B cell (primary cell): Measurements from ENCODE around the gene CLDN11. TPM values are rescaled to one million over a fixed set of nuclear protein-coding genes. Genes with fewer than 3 reads are reported as not detected.

Experiments
- ATAC-seq: fragments of 200-7000 bp; cut with Tn5 transposase; one replicate; pipeline ENCODE4 v1.10.0; 2021; ENCODE audit warnings: low read depth, mild to moderate bottlenecking, moderate number of reproducible peaks, moderate library complexity
- CTCF ChIA-PET: fragments of 350-600 bp; sonication (Branson Sonifier 250); formaldehyde crosslinking; loops from one replicate; lab custom pipeline; 2021; ENCODE audit warnings: antibody characterized with exemption, inconsistent platforms; lab: Charles Lee
- POLR2A ChIA-PET: fragments of 350-600 bp; sonication (Branson Sonifier 250); formaldehyde crosslinking; loops from one replicate; lab custom pipeline; 2021; ENCODE audit warnings: antibody characterized with exemption; lab: Charles Lee
- DNase-seq: peaks from one replicate; pipeline ENCODE4 v3.0.0; 2013
- H2AFZ ChIP-seq: 2 replicates; pipeline ENCODE4 v1.6.1; 2012; ENCODE audit warnings: mild to moderate bottlenecking, low read depth, low read length; ENCODE audit not compliant: insufficient read depth, poor library complexity, severe bottlenecking
- H3K27ac ChIP-seq, 2 donors: 1 replicate in 1 of 2; 2 replicates in 1 of 2; pipeline ENCODE4 v1.5.1; 2012 to 2013; ENCODE audit warnings: low read length in 2 of 2, mild to moderate bottlenecking in 2 of 2, moderate library complexity in 1 of 2
- H3K27me3 ChIP-seq, 4 experiments: fragments of 200-600 bp in 1 of 4; sonication (generic) in 1 of 4; replicated peaks in 1 of 4; 1 replicate in 2 of 4; 2 replicates in 2 of 4; pipeline versions ENCODE4 v1.6.1 to v1.7.0; 2013 to 2016; ENCODE audit warnings: low read length in 3 of 4, mild to moderate bottlenecking in 2 of 4, mixed read lengths in 1 of 4, moderate library complexity in 1 of 4; ENCODE audit not compliant: insufficient read depth in 4 of 4, control insufficient read depth in 3 of 4; ENCODE audit errors: control extremely low read depth in 1 of 4
- H3K36me3 ChIP-seq, 2 experiments: replicated peaks in 1 of 2; 1 replicate in 1 of 2; 2 replicates in 1 of 2; pipeline versions ENCODE4 v1.6.1 to v1.7.1; 2013; ENCODE audit warnings: low read length in 1 of 2; ENCODE audit not compliant: insufficient read depth in 2 of 2, control insufficient read depth in 1 of 2; ENCODE audit errors: control extremely low read depth in 1 of 2, extremely low read depth in 1 of 2
- H3K4me1 ChIP-seq, 2 donors: fragments of 200-600 bp in 1 of 2; sonication (generic) in 1 of 2; 1 replicate in 1 of 2; 2 replicates in 1 of 2; pipeline versions ENCODE4 v1.5.1 to v1.6.1; 2013 to 2017; ENCODE audit warnings: low read length in 2 of 2; ENCODE audit not compliant: control insufficient read depth in 2 of 2, insufficient read depth in 2 of 2
- H3K4me2 ChIP-seq: replicated peaks from 2 replicates; pipeline ENCODE3; 2012; ENCODE audit warnings: mild to moderate bottlenecking, low read depth, low read length; ENCODE audit not compliant: poor library complexity, severe bottlenecking
- H3K4me3 ChIP-seq, 5 experiments: fragments of 200-600 bp in 1 of 5; sonication (generic) in 1 of 5; 1 replicate in 3 of 5; 2 replicates in 2 of 5; pipeline versions ENCODE4 v1.5.1 to v1.7.0; 2011 to 2016; ENCODE audit warnings: low read length in 4 of 5, mild to moderate bottlenecking in 4 of 5, low read depth in 2 of 5, control low read depth in 1 of 5, moderate library complexity in 1 of 5; ENCODE audit not compliant: insufficient read depth in 1 of 5; ENCODE audit errors: control extremely low read depth in 1 of 5, extremely low read depth in 1 of 5
- H3K79me2 ChIP-seq: fragments of 200-600 bp; sonication (generic); one replicate; pipeline ENCODE4 v1.6.0; 2016; ENCODE audit warnings: low read length; ENCODE audit not compliant: control insufficient read depth, insufficient read depth
- H3K9ac ChIP-seq: fragments of 200-600 bp; sonication (generic); 2 replicates; pipeline ENCODE4 v1.6.1; 2017; ENCODE audit warnings: mild to moderate bottlenecking, low read length, moderate library complexity
- H3K9me3 ChIP-seq, 3 donors: one replicate each; pipeline versions ENCODE4 v1.6.1 to v1.7.1; 2013; ENCODE audit warnings: low read length in 2 of 3; ENCODE audit not compliant: control insufficient read depth in 2 of 3, insufficient read depth in 1 of 3; ENCODE audit errors: control extremely low read depth in 1 of 3
- H4K20me1 ChIP-seq: 2 replicates; pipeline ENCODE4 v1.6.0; 2012; ENCODE audit warnings: mild to moderate bottlenecking, low read length; ENCODE audit not compliant: insufficient read depth, control insufficient read depth, poor library complexity, severe bottlenecking
- H3K27ac Mint-ChIP-seq: one replicate; pipeline ENCODE4 v1.8.0; 2021; ENCODE audit warnings: mixed read lengths
- H3K27me3 Mint-ChIP-seq: one replicate; pipeline ENCODE4 v1.8.0; 2021; ENCODE audit warnings: mixed read lengths
- H3K4me1 Mint-ChIP-seq: one replicate; pipeline ENCODE4 v1.8.0; 2021; ENCODE audit warnings: mixed read lengths
- H3K4me3 Mint-ChIP-seq: one replicate; pipeline ENCODE4 v1.8.0; 2021; ENCODE audit warnings: mixed read lengths
- H3K9me3 Mint-ChIP-seq: one replicate; pipeline ENCODE4 v1.8.0; 2022; ENCODE audit warnings: mixed read lengths; ENCODE audit not compliant: insufficient read depth
- CTCF ChIP-seq: fragments of 200-600 bp; IDR thresholded peaks from one replicate; pipeline ENCODE4 v1.8.0; 2022; ENCODE audit warnings: antibody characterized with exemption, mild to moderate bottlenecking
- EZH2 ChIP-seq: IDR thresholded peaks from 2 replicates; pipeline ENCODE4 v1.6.1; 2012; ENCODE audit warnings: borderline replicate concordance, low read depth, mild to moderate bottlenecking, moderate library complexity, low read length; ENCODE audit not compliant: insufficient read depth, poor library complexity, severe bottlenecking
- WGBS: methylation state at CpG from one replicate; pipeline ENCODE4 v1.1.5; 2013; ENCODE audit warnings: missing lambda C conversion rate; ENCODE audit not compliant: insufficient coverage; 5-methylcytosine and 5-hydroxymethylcytosine counted together
- intact Hi-C: fragments of 100-400 bp; cut with micrococcal nuclease; formaldehyde crosslinking; loops from one replicate; pipeline ENCODE4 v1.10.0; 2022
- polyA plus RNA-seq: library from polyadenylated mRNA; depleted of rRNA; stranded (reverse); fragments of >200 nt; gene quantifications from 2 replicates; pipeline ENCODE4 v1.2.3, GENCODE V29; 2012
- total RNA-seq, 2 donors: library from RNA; stranded (reverse); fragments of 120-200 nt in 1 of 2; gene quantifications; 1 replicate in 1 of 2; 2 replicates in 1 of 2; pipeline versions ENCODE4 v1.2.3 to v1.2.4, GENCODE V29; 2013 to 2022

Gene CLDN11
- total and polyA plus RNA-seq, 2 donors (not counting 1 experiment from before 2014, with no cell fraction given) = 0.25 to 0.52 TPM

- H3K9me3 Mint-ChIP-seq = no peaks in the 10 kb centered on the region
- WGBS = 44% methylated on average over 1 of the region's 3 CpGs
Observed at GRCh38 chr3:170473358-170473757, 54.7 kb downstream of the CLDN11 start.

GRCh38 chr3:170475092-170475685 lies 56.5 kb downstream of the CLDN11 start:
- Histone ChIP-seq H3K9me3 (no peaks in the 10 kb centered on the region), H3K36me3 (no peaks in the 10 kb centered on the region), H3K4me2 (no peak overlapping the region), H3K4me3 (no peak overlapping the region), H4K20me1 (no peaks in the 10 kb centered on the region), H3K4me1 (no peaks in the 10 kb centered on the region), H2AFZ (no peak overlapping the region), H3K79me2 (no peaks in the 10 kb centered on the region), H3K27me3 (peaks cover 0 to 9% (median 1%) of the 10 kb centered on the region in 4 experiments), H3K27ac (no peak overlapping the region), H3K9ac (no peak overlapping the region)
- TF ChIP-seq CTCF = no peak
- TF ChIP-seq EZH2 = no peak
- intact Hi-C loops = no loop called here
- H3K9me3 Mint-ChIP-seq = no peaks in the 10 kb centered on the region
- no peak for DNase-seq
- H3K4me3 Mint-ChIP-seq = no peak overlapping the region
- no peak overlapping the region for H3K27ac Mint-ChIP-seq
- POLR2A ChIA-PET = no interaction called here
- no peaks in the 10 kb centered on the region for H3K4me1 Mint-ChIP-seq
- CTCF ChIA-PET = no interaction called here
- no CpG with 5 or more reads among the region's 3 CpGs for WGBS
- peaks cover 58% of the 10 kb centered on the region for H3K27me3 Mint-ChIP-seq
- ATAC-seq = no peak

More at GRCh38 chr3:170473358-170473757, 54.7 kb downstream of the CLDN11 start:
- TF ChIP-seq EZH2 = no peak
- no peak for TF ChIP-seq CTCF
- Histone ChIP-seq H3K36me3 (no peaks in the 10 kb centered on the region), H3K9ac (no peak overlapping the region), H3K9me3 (no peaks in the 10 kb centered on the region), H3K4me2 (no peak overlapping the region), H3K27me3 (peaks cover 0 to 15% (median 3%) of the 10 kb centered on the region in 4 experiments), H3K4me1 (no peaks in the 10 kb centered on the region), H2AFZ (no peak overlapping the region), H3K27ac (no peak overlapping the region), H3K79me2 (no peaks in the 10 kb centered on the region), H3K4me3 (no peak overlapping the region), H4K20me1 (no peaks in the 10 kb centered on the region)
- no peak for DNase-seq
- ChIA-PET CTCF (no interaction called here), POLR2A (no interaction called here)
- no peak overlapping the region for H3K4me3 Mint-ChIP-seq
- intact Hi-C loops = no loop called here
- H3K4me1 Mint-ChIP-seq = no peaks in the 10 kb centered on the region
- H3K27ac Mint-ChIP-seq = no peak overlapping the region
- no peak for ATAC-seq
- H3K27me3 Mint-ChIP-seq = peaks cover 59% of the 10 kb centered on the region
